Chondrocyte (in vitro differentiated cells): Measurements from ENCODE around the gene BLOC1S3. TPM values are rescaled to one million over a fixed set of nuclear protein-coding genes. Genes with fewer than 3 reads are reported as not detected.

Experiments used
- DNase-seq: peaks from one replicate; pipeline ENCODE4 v3.0.0; 2021; ENCODE audit warnings: mixed read lengths, low spot score
- H3K27ac Mint-ChIP-seq: one replicate; pipeline ENCODE4 v1.8.0; 2021; ENCODE audit warnings: mild to moderate bottlenecking, moderate library complexity, mixed read lengths; ENCODE audit not compliant: unreplicated experiment
- H3K27me3 Mint-ChIP-seq: 2 replicates; pipeline ENCODE4 v1.8.0; 2021; ENCODE audit warnings: low read depth, mixed read lengths
- H3K36me3 Mint-ChIP-seq: 2 replicates; pipeline ENCODE4 v1.8.0; 2021; ENCODE audit warnings: low read depth, mixed read lengths
- H3K4me1 Mint-ChIP-seq: 2 replicates; pipeline ENCODE4 v1.8.0; 2021; ENCODE audit warnings: low read depth, mild to moderate bottlenecking, mixed read lengths
- H3K4me3 Mint-ChIP-seq: one replicate; pipeline ENCODE4 v1.8.0; 2021; ENCODE audit warnings: mild to moderate bottlenecking, moderate library complexity, mixed read lengths; ENCODE audit not compliant: unreplicated experiment
- H3K9me3 Mint-ChIP-seq: 2 replicates; pipeline ENCODE4 v1.8.0; 2021; ENCODE audit warnings: low read depth, mixed read lengths
- total RNA-seq: library from RNA; stranded (reverse); gene quantifications from 3 replicates; pipeline ENCODE4 v1.2.1, GENCODE V29; 2021
- TF ChIP-seq, protein P1 (sequence below): fragments of 200-600 bp; sonication (generic); IDR thresholded peaks from 2 replicates; pipeline ENCODE4 v1.5.0; 2021; ENCODE audit warnings: antibody characterized with exemption, mild to moderate bottlenecking, moderate library complexity

The BLOC1S3 gene
- total RNA-seq, 1 donor from 2014 or later, result 21.0 TPM

- H3K27me3 Mint-ChIP-seq, result no peaks in the 10 kb centered on the region
- peaks cover 7% of the 10 kb centered on the region for H3K36me3 Mint-ChIP-seq
- DNase-seq, result no peak
- no peak overlapping the region for H3K27ac Mint-ChIP-seq
- H3K4me1 Mint-ChIP-seq, result peaks cover 7% of the 10 kb centered on the region
- no peaks in the 10 kb centered on the region for H3K9me3 Mint-ChIP-seq
- no peak overlapping the region for H3K4me3 Mint-ChIP-seq
- TF ChIP-seq, protein P1, sequence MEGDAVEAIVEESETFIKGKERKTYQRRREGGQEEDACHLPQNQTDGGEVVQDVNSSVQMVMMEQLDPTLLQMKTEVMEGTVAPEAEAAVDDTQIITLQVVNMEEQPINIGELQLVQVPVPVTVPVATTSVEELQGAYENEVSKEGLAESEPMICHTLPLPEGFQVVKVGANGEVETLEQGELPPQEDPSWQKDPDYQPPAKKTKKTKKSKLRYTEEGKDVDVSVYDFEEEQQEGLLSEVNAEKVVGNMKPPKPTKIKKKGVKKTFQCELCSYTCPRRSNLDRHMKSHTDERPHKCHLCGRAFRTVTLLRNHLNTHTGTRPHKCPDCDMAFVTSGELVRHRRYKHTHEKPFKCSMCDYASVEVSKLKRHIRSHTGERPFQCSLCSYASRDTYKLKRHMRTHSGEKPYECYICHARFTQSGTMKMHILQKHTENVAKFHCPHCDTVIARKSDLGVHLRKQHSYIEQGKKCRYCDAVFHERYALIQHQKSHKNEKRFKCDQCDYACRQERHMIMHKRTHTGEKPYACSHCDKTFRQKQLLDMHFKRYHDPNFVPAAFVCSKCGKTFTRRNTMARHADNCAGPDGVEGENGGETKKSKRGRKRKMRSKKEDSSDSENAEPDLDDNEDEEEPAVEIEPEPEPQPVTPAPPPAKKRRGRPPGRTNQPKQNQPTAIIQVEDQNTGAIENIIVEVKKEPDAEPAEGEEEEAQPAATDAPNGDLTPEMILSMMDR, result no peak
Observed at GRCh38 chr19:45140144-45140503, 38.5 kb upstream of the BLOC1S3 start.

GRCh38 chr19:45140533-45140932 is 38.1 kb upstream of the BLOC1S3 start:
- Mint-ChIP-seq H3K4me1 (peaks cover 7% of the 10 kb centered on the region), H3K27me3 (no peaks in the 10 kb centered on the region), H3K4me3 (no peak overlapping the region), H3K27ac (no peak overlapping the region), H3K36me3 (peaks cover 7% of the 10 kb centered on the region), H3K9me3 (no peaks in the 10 kb centered on the region)
- peak; percentile 75 for DNase-seq
- TF ChIP-seq, protein P1, result no peak

DNA sequence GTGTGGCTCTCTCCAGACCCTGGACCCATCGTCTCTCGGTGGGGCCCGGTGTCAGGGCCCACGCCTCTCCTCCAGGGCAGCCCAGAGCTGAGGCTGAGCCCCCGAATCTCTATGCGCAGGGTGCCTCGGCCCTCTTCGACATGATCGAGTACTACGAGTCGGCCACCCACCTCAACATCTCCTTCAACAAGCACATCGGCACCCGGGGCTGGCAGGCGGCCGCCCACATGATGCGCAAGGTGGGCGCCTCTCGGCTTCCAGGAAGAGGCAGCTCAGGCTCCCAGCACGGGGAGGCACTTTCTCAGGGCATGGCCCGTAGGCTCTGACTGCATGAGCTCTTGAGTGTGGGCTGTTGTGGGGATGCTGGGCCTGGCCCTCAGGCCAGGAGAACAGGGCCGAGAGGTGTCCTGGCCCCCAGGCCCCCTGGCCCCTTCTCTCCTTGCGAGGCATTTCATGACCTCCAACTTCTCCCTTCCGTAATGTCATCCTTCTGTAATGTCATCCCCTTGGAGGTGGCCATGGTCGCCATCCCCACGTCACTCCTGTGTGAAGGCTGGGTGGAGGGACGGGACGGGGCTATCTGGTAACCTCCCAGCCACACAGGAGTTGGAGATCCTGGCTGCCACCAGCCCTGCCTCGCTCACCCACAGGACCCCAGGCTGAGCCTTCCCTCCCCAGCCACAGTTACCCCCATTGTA is 37.2 kb upstream of the BLOC1S3 start:
- DNase-seq, result peak; percentile 81
- H3K27ac Mint-ChIP-seq, result no peak overlapping the region
- H3K27me3 Mint-ChIP-seq, result no peaks in the 10 kb centered on the region
- TF ChIP-seq, protein P1, result no peak
- peaks cover 7% of the 10 kb centered on the region for H3K36me3 Mint-ChIP-seq
- peaks cover 7% of the 10 kb centered on the region for H3K4me1 Mint-ChIP-seq
- H3K9me3 Mint-ChIP-seq, result no peaks in the 10 kb centered on the region
- no peak overlapping the region for H3K4me3 Mint-ChIP-seq

DNA sequence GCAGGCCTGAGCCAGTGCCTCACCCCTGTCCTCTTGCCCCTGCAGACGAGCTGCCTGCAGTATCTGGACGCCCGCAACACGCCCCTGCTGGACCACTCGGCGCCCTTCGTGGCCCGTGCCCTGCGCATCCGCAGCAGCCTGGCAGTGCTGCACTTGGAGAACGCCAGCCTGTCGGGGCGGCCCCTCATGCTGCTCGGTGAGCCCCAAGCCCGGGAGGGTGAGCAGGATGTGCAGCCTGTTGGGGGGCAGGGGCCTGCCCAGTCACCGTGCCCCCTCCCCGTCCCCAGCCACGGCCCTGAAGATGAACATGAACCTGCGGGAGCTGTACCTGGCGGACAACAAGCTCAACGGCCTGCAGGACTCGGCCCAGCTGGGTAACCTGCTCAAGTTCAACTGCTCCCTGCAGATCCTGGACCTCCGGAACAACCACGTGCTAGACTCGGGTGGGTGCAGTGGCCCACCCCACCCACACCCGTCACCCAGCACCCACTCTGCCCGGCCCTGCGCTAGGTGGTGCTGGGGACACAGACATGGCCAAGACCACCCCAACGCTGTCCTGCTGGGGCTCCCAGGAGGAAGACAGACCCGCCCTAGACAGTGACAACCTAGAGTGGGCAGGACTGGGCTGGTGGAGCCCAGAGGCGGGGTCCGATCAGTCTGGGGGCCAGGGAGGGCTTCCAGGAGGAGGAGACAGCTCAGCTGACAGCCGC is 36.4 kb upstream of the BLOC1S3 start:
- peak; percentile 91 for DNase-seq
- Mint-ChIP-seq H3K36me3 (peaks cover 7% of the 10 kb centered on the region), H3K9me3 (no peaks in the 10 kb centered on the region), H3K27ac (no peak overlapping the region), H3K27me3 (no peaks in the 10 kb centered on the region), H3K4me1 (peaks cover 4% of the 10 kb centered on the region), H3K4me3 (no peak overlapping the region)
- TF ChIP-seq, protein P1, result no peak

DNA sequence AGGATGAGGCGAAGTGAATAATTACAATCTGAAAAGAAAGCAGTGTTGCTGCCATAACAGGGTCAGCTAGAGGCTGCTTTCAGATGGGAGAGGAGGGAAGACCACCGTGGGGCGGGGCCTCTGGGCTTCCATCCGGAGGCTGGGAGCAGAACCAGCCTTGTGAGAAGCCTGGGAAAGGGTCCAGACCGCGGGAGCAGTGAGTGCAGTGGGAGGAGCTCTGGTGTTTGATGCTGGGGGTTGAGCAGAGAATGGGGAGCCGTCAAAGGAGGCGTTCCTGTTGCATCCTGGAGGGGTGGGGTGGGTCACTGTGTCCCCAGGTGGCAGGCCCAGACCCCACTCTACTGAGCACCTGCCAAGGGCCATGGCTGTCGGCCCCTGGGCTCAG is 35.9 kb upstream of the BLOC1S3 start:
- Mint-ChIP-seq H3K36me3 (peaks cover 7% of the 10 kb centered on the region), H3K27ac (no peak overlapping the region), H3K4me1 (peaks cover 4% of the 10 kb centered on the region), H3K27me3 (no peaks in the 10 kb centered on the region), H3K4me3 (no peak overlapping the region), H3K9me3 (no peaks in the 10 kb centered on the region)
- DNase-seq, result no peak
- TF ChIP-seq, protein P1, result no peak
